H9 (cell line): ENCODE measurements around the gene CEP152. TPM values are rescaled to one million over a fixed set of nuclear protein-coding genes. Genes with fewer than 3 reads are reported as not detected.

Experiments used
- DNase-seq: peaks from one replicate; pipeline ENCODE4 v3.0.0-alpha.2; 2017
- H2AFZ ChIP-seq: one replicate; pipeline ENCODE4 v1.6.1; 2013; ENCODE audit warnings: mild to moderate bottlenecking, low read length, control low read depth, moderate library complexity
- H2AK5ac ChIP-seq: 2 replicates; pipeline ENCODE4 v1.6.1; 2013; ENCODE audit warnings: low read length, control low read depth, mixed read lengths; ENCODE audit not compliant: insufficient read length
- H2BK120ac ChIP-seq: one replicate; pipeline ENCODE4 v1.6.1; 2013; ENCODE audit warnings: low read depth, mild to moderate bottlenecking, low read length, control low read depth, inconsistent platforms; ENCODE audit not compliant: poor library complexity, severe bottlenecking
- H2BK12ac ChIP-seq: 2 replicates; pipeline ENCODE4 v1.6.1; 2013; ENCODE audit warnings: low read length, control low read depth, mixed read lengths, low read depth; ENCODE audit not compliant: insufficient read length
- H2BK15ac ChIP-seq: 2 replicates; pipeline ENCODE4 v1.6.1; 2013; ENCODE audit warnings: low read depth, low read length, control low read depth
- H2BK20ac ChIP-seq: one replicate; pipeline ENCODE4 v1.6.1; 2013; ENCODE audit warnings: low read depth, mild to moderate bottlenecking, low read length, control low read depth, inconsistent platforms; ENCODE audit not compliant: poor library complexity, severe bottlenecking
- H2BK5ac ChIP-seq: 2 replicates; pipeline ENCODE4 v1.6.1; 2013; ENCODE audit warnings: low read length, control low read depth, mixed read lengths; ENCODE audit not compliant: insufficient read length
- H3K14ac ChIP-seq: 2 replicates; pipeline ENCODE4 v1.6.1; 2013; ENCODE audit warnings: low read length, control low read depth; ENCODE audit not compliant: insufficient read depth
- H3K18ac ChIP-seq: 2 replicates; pipeline ENCODE4 v1.6.1; 2013; ENCODE audit warnings: low read depth, mild to moderate bottlenecking, mixed read lengths, low read length, control low read depth; ENCODE audit not compliant: insufficient read length
- H3K23ac ChIP-seq: 2 replicates; pipeline ENCODE4 v1.6.1; 2013; ENCODE audit warnings: low read length, control low read depth, mixed read lengths, low read depth; ENCODE audit not compliant: insufficient read length
- H3K23me2 ChIP-seq: 2 replicates; pipeline ENCODE4 v1.6.1; 2013; ENCODE audit warnings: low read depth, mild to moderate bottlenecking, mixed read lengths, low read length, control low read depth; ENCODE audit not compliant: insufficient read length, poor library complexity, severe bottlenecking
- H3K27ac ChIP-seq: 2 replicates; pipeline ENCODE4 v1.5.1; 2013; ENCODE audit warnings: low read length, control low read depth, mixed read lengths, low read depth; ENCODE audit not compliant: insufficient read length
- H3K27me3 ChIP-seq: 2 replicates; pipeline ENCODE4 v1.6.1; 2013; ENCODE audit warnings: low read length, control low read depth, inconsistent platforms; ENCODE audit not compliant: insufficient read depth
- H3K4ac ChIP-seq: 2 replicates; pipeline ENCODE4 v1.6.1; 2013; ENCODE audit warnings: low read depth, mild to moderate bottlenecking, control low read depth, inconsistent platforms, low read length, moderate library complexity
- H3K4me1 ChIP-seq: 2 replicates; pipeline ENCODE4 v1.6.1; 2013; ENCODE audit warnings: low read length, control low read depth, inconsistent platforms; ENCODE audit not compliant: insufficient read depth
- H3K4me2 ChIP-seq: 2 replicates; pipeline ENCODE4 v1.6.1; 2013; ENCODE audit warnings: low read length, control low read depth, mixed read lengths; ENCODE audit not compliant: insufficient read length, insufficient read depth
- H3K56ac ChIP-seq: 2 replicates; pipeline ENCODE4 v1.6.1; 2013; ENCODE audit warnings: low read depth, mild to moderate bottlenecking, mixed read lengths, low read length, control low read depth; ENCODE audit not compliant: insufficient read length
- H3K79me1 ChIP-seq: 2 replicates; pipeline ENCODE4 v1.6.1; 2013; ENCODE audit warnings: low read depth, mild to moderate bottlenecking, moderate library complexity, low read length, control low read depth, inconsistent platforms; ENCODE audit not compliant: insufficient read depth, poor library complexity, severe bottlenecking
- H3K79me2 ChIP-seq: 2 replicates; pipeline ENCODE4 v1.6.1; 2013; ENCODE audit warnings: low read length, control low read depth, inconsistent platforms; ENCODE audit not compliant: insufficient read depth
- H3K9ac ChIP-seq: 2 replicates; pipeline ENCODE4 v1.6.1; 2013; ENCODE audit warnings: low read length, control low read depth, mixed read lengths; ENCODE audit not compliant: insufficient read length; ENCODE audit errors: extremely low read depth
- H3K9me3 ChIP-seq: one replicate; pipeline ENCODE4 v1.6.1; 2013; ENCODE audit warnings: low read depth, low read length, inconsistent platforms; ENCODE audit not compliant: control insufficient read depth
- H3T11ph ChIP-seq: one replicate; pipeline ENCODE4 v1.6.1; 2013; ENCODE audit warnings: mild to moderate bottlenecking, low read length, control low read depth, inconsistent platforms
- H4K20me1 ChIP-seq: one replicate; pipeline ENCODE4 v1.6.1; 2013; ENCODE audit not compliant: control insufficient read depth, insufficient read length, insufficient read depth
- H4K5ac ChIP-seq: 2 replicates; pipeline ENCODE4 v1.6.1; 2013; ENCODE audit warnings: low read depth, mild to moderate bottlenecking, mixed read lengths, low read length, control low read depth; ENCODE audit not compliant: insufficient read length
- H4K8ac ChIP-seq: replicated peaks from 2 replicates; pipeline ENCODE4 v1.6.1; 2013; ENCODE audit warnings: low read length, control low read depth, mixed read lengths, low read depth; ENCODE audit not compliant: insufficient read length
- H4K91ac ChIP-seq: 2 replicates; pipeline ENCODE4 v1.6.1; 2013; ENCODE audit warnings: low read depth, mild to moderate bottlenecking, moderate library complexity, mixed read lengths, low read length, control low read depth; ENCODE audit not compliant: insufficient read length
- H3K27ac Mint-ChIP-seq, 3 experiments: 2 replicates in 2 of 3; 3 replicates in 1 of 3; pipeline ENCODE4 v1.8.0; 2020 to 2021; ENCODE audit warnings: mixed read lengths in 3 of 3, mild to moderate bottlenecking in 1 of 3, moderate library complexity in 1 of 3
- H3K27me3 Mint-ChIP-seq: 2 replicates; pipeline ENCODE4 v1.8.0; 2021; ENCODE audit warnings: low read depth, mild to moderate bottlenecking, moderate library complexity, mixed read lengths
- H3K36me3 Mint-ChIP-seq, 3 experiments: 2 replicates in 2 of 3; 3 replicates in 1 of 3; pipeline ENCODE4 v1.8.0; 2020 to 2021; ENCODE audit warnings: low read depth in 3 of 3, mixed read lengths in 3 of 3; ENCODE audit not compliant: insufficient read depth in 1 of 3
- H3K4me1 Mint-ChIP-seq, 2 experiments: 2 replicates each; pipeline ENCODE4 v1.8.0; 2020; ENCODE audit warnings: mixed read lengths in 2 of 2
- H3K4me3 Mint-ChIP-seq, 2 experiments: 2 replicates in 1 of 2; 3 replicates in 1 of 2; pipeline ENCODE4 v1.8.0; 2020 to 2021; ENCODE audit warnings: mild to moderate bottlenecking in 2 of 2, mixed read lengths in 2 of 2, moderate library complexity in 1 of 2
- H3K9me3 Mint-ChIP-seq, 2 experiments: 2 replicates in 1 of 2; 3 replicates in 1 of 2; pipeline ENCODE4 v1.8.0; 2020; ENCODE audit warnings: mild to moderate bottlenecking in 2 of 2, mixed read lengths in 2 of 2, moderate library complexity in 1 of 2
- CTCF ChIP-seq: fragments of 200-600 bp; sonication (generic); conservative IDR thresholded peaks from 3 replicates; pipeline ENCODE4 v1.8.0; 2021; ENCODE audit warnings: antibody characterized with exemption, mild to moderate bottlenecking
- WGBS: extraction: QIAGEN DNeasy Blood & Tissue Kit; methylation state at CpG from one replicate; pipeline ENCODE4 v1.1.7; 2013; ENCODE audit warnings: missing lambda C conversion rate, low lambda C conversion rate, mixed read lengths; ENCODE audit not compliant: insufficient read length; ENCODE audit errors: extremely low coverage; 5-methylcytosine and 5-hydroxymethylcytosine counted together
- total RNA-seq: library from RNA; stranded (reverse); gene quantifications from 2 replicates; pipeline ENCODE4 v1.2.1, GENCODE V29; 2021

CEP152 gene
- total RNA-seq, 1 experiment from 2014 or later: 10.9 TPM

- TF ChIP-seq CTCF: no peak
- no peaks in the 10 kb centered on the region for H3K79me2 ChIP-seq
- no peak overlapping the region for H2BK120ac ChIP-seq
- no peak overlapping the region for H3K9ac ChIP-seq
- Mint-ChIP-seq H3K9me3 (no peaks in the 10 kb centered on the region), H3K4me3 (no peak overlapping the region), H3K4me1 (no peaks in the 10 kb centered on the region), H3K36me3 (peaks cover 0 to 4% (median 3%) of the 10 kb centered on the region in 3 experiments; a peak in 3 of 7 replicates), H3K27me3 (no peaks in the 10 kb centered on the region), H3K27ac (no peak overlapping the region)
- no peak overlapping the region for H3K4ac ChIP-seq
- H3K4me1 ChIP-seq: no peaks in the 10 kb centered on the region
- no peak overlapping the region for H2AK5ac ChIP-seq
- no peak overlapping the region for H3K56ac ChIP-seq
- DNase-seq: no peak
- no peak overlapping the region for H3K27ac ChIP-seq
- no peaks in the 10 kb centered on the region for H3K79me1 ChIP-seq
- H2BK5ac ChIP-seq: no peak overlapping the region
- H3K27me3 ChIP-seq: no peaks in the 10 kb centered on the region
- H2BK12ac ChIP-seq: no peak overlapping the region
- H4K8ac ChIP-seq: no peak overlapping the region
- H3K23me2 ChIP-seq: no peaks in the 10 kb centered on the region
- H4K91ac ChIP-seq: no peak overlapping the region
- H2AFZ ChIP-seq: no peak overlapping the region
- no peaks in the 10 kb centered on the region for H3K9me3 ChIP-seq
- no peak overlapping the region for H3K4me2 ChIP-seq
- H3K14ac ChIP-seq: no peak overlapping the region
- no peak overlapping the region for H2BK20ac ChIP-seq
- H4K5ac ChIP-seq: no peak overlapping the region
- no CpG with 5 or more reads among the region's 1 CpG for WGBS
- no peak overlapping the region for H3T11ph ChIP-seq
- H4K20me1 ChIP-seq: no peaks in the 10 kb centered on the region
- no peak overlapping the region for H3K18ac ChIP-seq
- H3K23ac ChIP-seq: no peak overlapping the region
- H2BK15ac ChIP-seq: no peak overlapping the region
Observed at GRCh38 chr15:48774484-48774883, 36.4 kb downstream of the CEP152 start.
